GM18868 (cell line): Measurements from ENCODE around the gene SIT1.

ENCODE experiments used
- ATAC-seq: cut with Tn5 transposase; IDR thresholded peaks from one replicate; pipeline ENCODE4 v1.9.1; 2021; ENCODE audit warnings: mild to moderate bottlenecking, moderate library complexity; ENCODE audit not compliant: unreplicated experiment

The SIT1 gene

GRCh38 chr9:35608221-35608620, 42.5 kb downstream of the SIT1 start:
- no peak for ATAC-seq

DNA sequence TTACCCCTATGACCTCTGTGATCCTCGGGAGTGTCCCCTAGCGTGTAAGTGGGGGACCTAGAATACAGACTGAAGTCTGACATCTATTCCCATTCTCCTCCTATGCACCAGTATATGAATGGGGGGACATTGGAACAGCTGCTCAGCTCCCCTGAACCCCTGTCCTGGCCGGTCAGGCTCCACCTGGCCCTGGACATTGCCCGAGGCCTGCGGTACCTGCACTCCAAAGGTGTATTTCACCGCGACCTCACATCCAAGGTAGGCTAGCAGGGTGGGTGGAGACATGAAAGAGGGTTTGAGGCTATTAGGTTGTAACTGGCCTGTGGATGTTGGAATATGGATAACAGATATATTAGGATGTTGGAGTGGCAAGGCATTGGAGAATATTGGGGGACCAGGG, 44.0 kb downstream of the SIT1 start:
- ATAC-seq = no peak

DNA sequence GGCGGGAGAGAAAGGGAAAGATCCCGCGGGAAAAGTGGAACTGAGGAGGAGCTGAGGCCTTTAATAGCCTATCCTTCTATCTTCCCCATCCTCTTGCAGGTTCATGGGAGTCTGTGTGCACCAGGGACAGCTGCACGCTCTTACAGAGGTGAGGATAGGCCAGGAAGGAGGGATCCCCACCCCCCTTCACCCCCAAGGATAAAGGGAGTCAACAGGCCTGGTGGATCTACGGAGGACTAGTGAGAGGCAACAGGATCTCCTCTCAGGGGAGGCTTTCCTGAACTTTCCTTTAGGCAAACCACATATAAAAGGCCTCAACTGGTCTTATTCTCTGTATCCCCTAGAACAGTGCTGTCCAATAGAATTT, 44.6 kb downstream of the SIT1 start:
- no peak for ATAC-seq

- peak; percentile 12 for ATAC-seq
Observed at GRCh38 chr9:35605351-35606137, 45.2 kb downstream of the SIT1 start.

DNA sequence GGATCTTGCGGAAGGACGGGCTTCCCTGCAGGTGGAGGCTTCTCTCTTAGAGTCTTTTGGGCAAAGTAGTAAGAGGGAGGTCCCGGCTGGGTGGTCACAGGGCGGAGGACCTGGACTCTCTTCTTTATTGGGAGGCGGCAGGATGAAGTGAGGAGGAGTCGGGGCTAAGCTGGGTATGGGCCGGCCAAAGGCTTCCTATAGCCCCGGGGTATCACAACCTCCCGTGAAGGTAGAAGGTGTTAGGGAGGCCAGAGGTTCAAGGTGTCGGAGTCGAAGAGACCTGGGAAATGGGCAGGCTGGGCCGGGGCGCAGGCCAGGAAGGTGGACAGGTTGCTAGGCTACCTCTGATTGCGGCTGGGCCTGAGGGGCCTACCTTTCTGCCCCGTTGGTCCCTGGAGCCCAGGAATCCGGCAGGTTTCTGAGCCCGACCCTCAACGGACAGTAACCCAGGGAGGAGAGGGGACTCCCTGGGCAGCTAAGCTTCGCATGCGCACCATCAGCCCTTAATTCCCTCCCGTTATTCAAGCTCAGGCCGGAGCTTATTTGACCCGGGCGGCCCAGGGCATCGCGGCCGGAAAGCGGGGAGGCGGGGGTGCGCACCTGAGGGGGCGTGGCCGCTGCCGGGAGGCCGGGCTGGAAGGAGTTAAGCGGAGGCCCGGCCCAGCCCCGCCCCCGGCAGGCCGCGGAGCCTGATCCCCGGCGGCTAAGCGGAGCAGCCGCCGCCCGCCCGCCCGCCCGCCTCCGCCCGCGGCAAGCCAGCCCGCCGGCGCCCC, 46.0 kb downstream of the SIT1 start, which contains the start of gene TESK1:
Gene TESK1, plus strand, starts transcription at position 685 of the 773 bp plus-strand sequence. CDS start 358 bp downstream, outside the sequence.
- ATAC-seq = peak; percentile 45

DNA sequence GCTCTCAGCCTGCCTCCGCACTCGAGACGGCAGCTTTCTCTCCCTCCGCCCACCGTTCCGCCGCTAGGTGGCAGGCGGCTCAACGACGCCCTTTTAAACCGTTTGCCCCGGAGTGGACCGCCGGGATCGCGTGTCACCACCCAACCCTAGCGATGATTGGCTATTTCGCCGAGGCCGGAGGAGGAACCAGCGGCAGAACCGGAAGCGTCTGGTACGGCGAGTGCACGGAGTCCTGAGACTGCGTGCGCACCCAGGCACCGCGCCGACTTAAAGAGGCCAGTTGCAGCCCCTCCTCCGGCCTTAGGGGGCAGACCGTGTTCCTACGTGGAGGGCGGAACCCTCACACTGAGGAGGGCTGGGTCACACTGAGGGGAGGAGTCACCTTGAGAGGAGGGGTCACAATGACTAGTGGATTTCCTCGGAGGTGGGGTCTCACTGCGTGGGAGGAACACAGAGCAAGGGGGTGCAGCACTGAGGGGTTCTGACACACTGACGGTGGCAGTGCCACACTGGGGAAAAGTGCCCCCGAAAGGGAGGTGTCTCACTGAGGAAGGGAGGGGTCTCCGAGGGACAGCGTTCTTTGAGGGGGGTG, 46.6 kb downstream of the SIT1 start:
- peak; percentile 85 for ATAC-seq

- ATAC-seq = no peak
Observed at GRCh38 chr9:35603506-35603985, 47.2 kb downstream of the SIT1 start.

DNA sequence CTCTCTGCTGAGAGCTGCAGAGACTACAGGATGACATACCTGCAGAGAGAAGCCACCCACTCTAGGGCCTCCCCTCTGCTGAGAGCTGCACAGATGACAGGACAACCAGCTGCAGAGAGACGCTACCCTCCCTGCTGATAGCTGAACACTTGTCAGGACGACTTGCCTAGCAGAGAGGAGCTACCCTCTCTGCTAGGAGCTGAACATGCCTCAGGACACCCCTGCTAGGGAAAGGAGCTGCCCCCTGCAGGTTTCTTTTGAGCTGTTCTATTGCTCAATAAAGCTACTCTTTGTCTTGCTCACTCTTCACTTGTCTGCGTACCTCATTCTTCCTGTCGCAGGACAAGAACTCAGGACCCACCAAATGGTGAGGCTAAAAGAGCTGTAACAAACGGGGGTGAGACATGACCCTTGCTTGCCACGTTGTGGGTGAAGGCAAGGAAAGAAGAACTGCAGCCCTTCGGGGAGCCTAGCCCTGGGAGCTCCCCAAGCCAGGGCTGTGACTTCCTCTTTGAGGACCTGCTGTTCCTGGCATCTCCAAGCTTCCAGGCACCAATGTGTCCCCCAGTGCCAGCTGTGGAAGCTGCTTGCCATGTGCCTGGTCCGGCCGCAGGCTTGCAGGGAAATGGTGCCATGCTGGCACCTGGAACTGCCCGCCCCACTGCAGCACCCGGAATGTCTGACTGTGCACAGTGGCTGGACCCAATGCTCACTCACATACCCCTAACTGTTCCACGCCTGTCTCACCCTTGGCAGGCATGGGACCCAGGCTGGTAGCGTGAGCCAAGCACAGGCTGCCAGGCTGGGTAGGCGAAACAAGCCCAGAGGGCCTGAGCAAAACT, 50.7 kb downstream of the SIT1 start:
- no peak for ATAC-seq
